Measurements from ENCODE around the gene HNF1B. TPM values are rescaled to one million over a fixed set of nuclear protein-coding genes. Genes with fewer than 3 reads are reported as not detected.

HNF1B gene
- polyA plus RNA-seq, 1 of the 3 experiments (the other 2 are of a cell fraction): not detected

GRCh38 chr17:37664214-37664613, 80.6 kb downstream of the HNF1B start:
- Histone ChIP-seq H2AFZ (ENCODE audit: low read depth) (no peak overlapping the region), H3K4me1 (ENCODE audit: control insufficient read depth in 1 of 2, insufficient read depth in 2 of 2, low read depth in 1 of 2, low read length in 1 of 2) (no peaks in the 10 kb centered on the region), H3K79me2 (ENCODE audit: insufficient read depth) (no peaks in the 10 kb centered on the region), H4K20me1 (ENCODE audit: insufficient read depth) (no peaks in the 10 kb centered on the region), H3K9me3 (no peaks in the 10 kb centered on the region), H3K4me3 (ENCODE audit: low read depth in 2 of 2, low read length in 1 of 2) (no peak overlapping the region), H3K27ac (ENCODE audit: low read depth in 2 of 2, low read length in 1 of 2) (no peak overlapping the region), H3K36me3 (replicated peaks in 1 of 2; ENCODE audit: control insufficient read depth in 1 of 2, insufficient read depth in 2 of 2, low read length in 1 of 2) (no peaks in the 10 kb centered on the region), H3K4me2 (no peak overlapping the region), H3K9ac (no peak overlapping the region), H3F3A (replicated peaks; ENCODE audit: insufficient read depth) (no peaks in the 10 kb centered on the region), H3K9me2 (no peaks in the 10 kb centered on the region), H3K27me3 (ENCODE audit: insufficient read depth) (no peaks in the 10 kb centered on the region)
- DNase-seq: no peak
- 72% methylated on average over 3 of the region's 3 CpGs for WGBS (ENCODE audit: low lambda C conversion rate)
- ChIA-PET CTCF (no interaction called here), POLR2A (no interaction called here)
- TF ChIP-seq EP300 (IDR thresholded peaks at IDR 0.05; ENCODE audit: borderline replicate concordance in 1 of 2, low read depth in 1 of 2, low read length in 1 of 2) (no peak), YY1 (IDR thresholded peaks at IDR 0.05; ENCODE audit: low read depth) (no peak), REST (IDR thresholded peaks at IDR 0.05; ENCODE audit: low read depth, low read length) (no peak)

GRCh38 chr17:37662353-37662752, 82.5 kb downstream of the HNF1B start:
- Histone ChIP-seq H3K4me3 (ENCODE audit: low read depth in 2 of 2, low read length in 1 of 2) (no peak overlapping the region), H3K27me3 (ENCODE audit: insufficient read depth) (no peaks in the 10 kb centered on the region), H3K36me3 (replicated peaks in 1 of 2; ENCODE audit: control insufficient read depth in 1 of 2, insufficient read depth in 2 of 2, low read length in 1 of 2) (no peaks in the 10 kb centered on the region), H3F3A (replicated peaks; ENCODE audit: insufficient read depth) (no peaks in the 10 kb centered on the region), H3K27ac (ENCODE audit: low read depth in 2 of 2, low read length in 1 of 2) (no peak overlapping the region), H3K9me2 (no peaks in the 10 kb centered on the region), H4K20me1 (ENCODE audit: insufficient read depth) (no peaks in the 10 kb centered on the region), H3K4me2 (no peak overlapping the region), H3K9ac (no peak overlapping the region), H3K4me1 (ENCODE audit: control insufficient read depth in 1 of 2, insufficient read depth in 2 of 2, low read depth in 1 of 2, low read length in 1 of 2) (no peaks in the 10 kb centered on the region), H3K79me2 (ENCODE audit: insufficient read depth) (no peaks in the 10 kb centered on the region), H2AFZ (ENCODE audit: low read depth) (no peak overlapping the region), H3K9me3 (no peaks in the 10 kb centered on the region)
- ChIA-PET POLR2A (no interaction called here), CTCF (interaction anchor here (0.5 to 1.5 kb wide), 5 partner anchors 10 to 154 kb away, joined by 3 to 6 read pairs (median 3); no protein-coding TSS in a partner anchor)
- DNase-seq: no peak
- TF ChIP-seq USF1 (IDR thresholded peaks at IDR 0.05; ENCODE audit: borderline replicate concordance, low read depth) (no peak), RFX5 (IDR thresholded peaks at IDR 0.05; ENCODE audit: low read length) (no peak), GABPA (IDR thresholded peaks at IDR 0.05; ENCODE audit: low read depth) (no peak), MEF2A (IDR thresholded peaks at IDR 0.05; ENCODE audit: borderline replicate concordance, low read depth) (no peak), TEAD4 (IDR thresholded peaks at IDR 0.05; ENCODE audit: borderline replicate concordance, insufficient read depth) (no peak), TCF12 (IDR thresholded peaks at IDR 0.05) (no peak), FOXM1 (IDR thresholded peaks at IDR 0.05; ENCODE audit: low read depth) (no peak), RCOR1 (IDR thresholded peaks at IDR 0.05; ENCODE audit: low read length) (no peak), RXRA (IDR thresholded peaks at IDR 0.05; ENCODE audit: borderline replicate concordance, low read depth) (no peak), REST (IDR thresholded peaks at IDR 0.05; ENCODE audit: low read depth, low read length) (no peak), ELF1 (IDR thresholded peaks at IDR 0.05) (no peak), GATA2 (CRISPR knock-in tag; IDR thresholded peaks at IDR 0.05) (no peak), EP300 (IDR thresholded peaks at IDR 0.05; ENCODE audit: borderline replicate concordance in 1 of 2, low read depth in 1 of 2, low read length in 1 of 2) (no peak), MXI1 (IDR thresholded peaks at IDR 0.05; ENCODE audit: low read depth, low read length) (no peak), PBX3 (IDR thresholded peaks at IDR 0.05) (no peak), IRF3 (IDR thresholded peaks at IDR 0.05; ENCODE audit: low read depth, low read length) (no peak)
- WGBS (ENCODE audit: low lambda C conversion rate): 54% methylated on average over 4 of the region's 4 CpGs

All from SK-N-SH (cell line).